Neural crest cell (in vitro differentiated cells): ENCODE data around the gene NSD1. TPM values are rescaled to one million over a fixed set of nuclear protein-coding genes. Genes with fewer than 3 reads are reported as not detected.

Source experiments
- DNase-seq: peaks from one replicate; pipeline ENCODE4 v3.0.0; 2021; ENCODE audit warnings: low read depth, mixed read lengths, low spot score
- H3K27ac Mint-ChIP-seq: one replicate; pipeline ENCODE4 v1.8.0; 2021; ENCODE audit warnings: mild to moderate bottlenecking, mixed read lengths; ENCODE audit not compliant: unreplicated experiment
- H3K27me3 Mint-ChIP-seq: 2 replicates; pipeline ENCODE4 v1.8.0; 2021; ENCODE audit warnings: low read depth, mild to moderate bottlenecking, mixed read lengths
- H3K36me3 Mint-ChIP-seq: 2 replicates; pipeline ENCODE4 v1.8.0; 2021; ENCODE audit warnings: low read depth, mild to moderate bottlenecking, mixed read lengths
- H3K4me1 Mint-ChIP-seq: 2 replicates; pipeline ENCODE4 v1.8.0; 2021; ENCODE audit warnings: mixed read lengths
- H3K4me3 Mint-ChIP-seq: one replicate; pipeline ENCODE4 v1.8.0; 2021; ENCODE audit warnings: mild to moderate bottlenecking, mixed read lengths
- H3K9me3 Mint-ChIP-seq: 2 replicates; pipeline ENCODE4 v1.8.0; 2021; ENCODE audit warnings: mixed read lengths
- CTCF ChIP-seq: fragments of 200-600 bp; sonication (generic); conservative IDR thresholded peaks from 2 replicates; pipeline ENCODE4 v1.5.0; 2021; ENCODE audit warnings: antibody characterized with exemption, mild to moderate bottlenecking
- total RNA-seq: library from RNA; stranded (reverse); gene quantifications from 2 replicates; pipeline ENCODE4 v1.2.1, GENCODE V29; 2021

Gene NSD1
- total RNA-seq, 1 donor from 2014 or later = 122 TPM

DNA sequence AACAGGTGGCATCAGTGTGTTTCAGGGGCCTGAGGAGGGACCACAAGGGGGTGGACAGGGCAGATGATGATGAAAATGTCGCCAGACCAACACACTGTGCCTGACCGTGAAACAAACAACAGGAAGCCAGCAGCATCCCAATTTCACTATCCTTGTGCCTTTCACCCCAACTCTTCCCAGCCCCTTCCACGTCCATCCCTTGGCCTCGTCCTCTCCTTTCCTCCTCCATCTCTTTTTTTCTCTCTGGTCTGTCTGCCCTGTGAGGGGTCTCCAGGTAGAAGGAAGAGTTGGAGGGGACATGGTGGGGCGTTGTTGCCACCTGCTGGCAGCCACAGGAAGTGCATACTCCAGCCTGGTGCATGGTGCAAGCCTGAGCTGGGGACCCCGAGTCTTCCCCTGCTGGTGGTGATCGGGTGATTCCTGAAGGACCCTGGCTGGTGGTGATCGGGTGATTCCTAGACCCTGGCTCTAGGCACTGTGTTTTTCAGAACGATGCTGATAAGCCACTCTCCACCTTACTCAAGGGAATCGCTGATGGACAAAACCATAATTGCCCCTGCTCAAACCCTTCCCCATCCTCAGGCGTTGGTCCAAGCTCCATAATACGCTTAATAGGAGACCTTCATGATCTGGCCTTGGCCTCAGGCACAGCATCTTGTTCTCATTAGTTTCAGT lies 21.7 kb upstream of the NSD1 start:
- DNase-seq = peak; percentile 83
- no peak overlapping the region for H3K4me3 Mint-ChIP-seq
- peak; percentile 90 for TF ChIP-seq CTCF
- no peaks in the 10 kb centered on the region for H3K27me3 Mint-ChIP-seq
- no peaks in the 10 kb centered on the region for H3K9me3 Mint-ChIP-seq
- no peak overlapping the region for H3K27ac Mint-ChIP-seq
- peaks cover 12% of the 10 kb centered on the region for H3K4me1 Mint-ChIP-seq
- no peaks in the 10 kb centered on the region for H3K36me3 Mint-ChIP-seq

DNA sequence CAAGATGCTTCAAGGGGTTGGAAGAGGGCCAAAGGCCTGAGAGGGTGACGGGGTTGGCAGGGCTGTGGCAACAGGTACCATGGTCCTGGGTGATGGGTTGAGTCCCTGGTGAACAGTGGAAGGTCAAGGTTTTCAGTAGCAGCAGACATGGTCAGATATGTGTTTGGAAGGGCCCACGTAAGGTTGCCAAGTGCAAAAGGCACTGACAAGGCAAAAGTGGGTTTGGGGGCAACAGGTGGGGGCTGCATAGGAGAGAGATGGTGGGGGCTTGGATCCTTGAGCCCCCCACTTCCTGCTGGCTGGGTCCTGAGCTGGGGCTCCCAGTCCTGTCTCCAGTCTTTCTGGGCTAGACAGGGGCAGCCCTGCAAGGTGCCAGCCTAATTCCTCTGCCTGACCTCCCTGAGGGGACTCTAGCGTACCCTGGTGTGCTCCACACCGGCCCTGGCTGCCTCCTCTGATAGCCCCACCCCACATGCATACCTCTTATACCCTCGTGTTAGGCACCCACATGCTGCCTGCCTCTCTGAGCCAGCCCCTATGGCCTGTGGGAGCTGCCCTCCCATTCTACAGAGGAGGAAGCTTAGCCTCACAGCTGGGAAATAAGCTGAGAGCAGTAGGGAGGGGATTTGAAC lies 20.9 kb upstream of the NSD1 start:
- no peak overlapping the region for H3K27ac Mint-ChIP-seq
- no peak overlapping the region for H3K4me3 Mint-ChIP-seq
- peaks cover 12% of the 10 kb centered on the region for H3K4me1 Mint-ChIP-seq
- H3K9me3 Mint-ChIP-seq = no peaks in the 10 kb centered on the region
- TF ChIP-seq CTCF = no peak
- H3K27me3 Mint-ChIP-seq = no peaks in the 10 kb centered on the region
- no peaks in the 10 kb centered on the region for H3K36me3 Mint-ChIP-seq
- DNase-seq = no peak

DNA sequence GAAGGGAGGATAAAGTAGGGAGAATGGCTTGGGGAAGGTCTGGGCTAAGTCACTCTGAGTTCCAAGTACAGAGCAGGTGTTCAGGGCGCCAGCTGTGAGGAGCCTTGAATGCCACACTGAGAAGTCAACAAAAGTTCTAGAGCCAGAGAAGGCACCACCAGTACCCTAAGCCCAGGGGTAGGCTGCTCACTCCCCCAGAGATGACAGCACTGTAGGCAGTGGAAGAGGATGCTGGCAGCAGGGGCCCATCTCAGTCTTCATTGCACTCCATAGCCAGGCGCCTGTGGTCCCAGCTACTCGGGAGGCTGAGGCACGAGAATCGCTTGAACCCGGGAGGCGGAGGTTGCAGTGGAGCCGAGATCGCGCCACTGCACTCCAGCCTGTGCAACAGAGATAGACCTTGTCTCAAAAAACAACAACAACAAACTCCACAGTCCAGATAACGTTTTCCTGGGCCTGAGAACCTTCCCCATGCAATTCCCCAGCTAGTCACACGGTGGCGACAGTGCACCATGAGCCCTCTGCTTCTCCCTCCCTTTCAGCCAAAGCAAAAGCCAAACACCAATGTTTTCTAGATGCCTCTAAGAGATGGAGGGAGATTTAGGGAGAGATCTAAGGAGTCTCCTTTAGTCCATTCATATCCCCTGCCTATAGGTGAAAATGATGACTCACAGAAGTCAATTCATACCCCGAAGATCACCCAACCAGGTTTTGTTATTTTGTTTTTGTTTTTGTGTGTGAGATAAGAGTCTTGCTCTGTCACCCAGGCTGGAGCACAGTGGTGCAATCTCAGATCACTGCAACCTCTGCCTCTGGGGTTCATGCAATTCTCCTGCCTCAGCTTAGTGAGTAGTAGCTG lies 19.8 kb upstream of the NSD1 start:
- no peak overlapping the region for H3K4me3 Mint-ChIP-seq
- H3K27me3 Mint-ChIP-seq = no peaks in the 10 kb centered on the region
- no peak overlapping the region for H3K27ac Mint-ChIP-seq
- no peaks in the 10 kb centered on the region for H3K9me3 Mint-ChIP-seq
- peak; percentile 83 for DNase-seq
- TF ChIP-seq CTCF = peak; percentile 98
- H3K4me1 Mint-ChIP-seq = peaks cover 12% of the 10 kb centered on the region
- H3K36me3 Mint-ChIP-seq = no peaks in the 10 kb centered on the region

DNA sequence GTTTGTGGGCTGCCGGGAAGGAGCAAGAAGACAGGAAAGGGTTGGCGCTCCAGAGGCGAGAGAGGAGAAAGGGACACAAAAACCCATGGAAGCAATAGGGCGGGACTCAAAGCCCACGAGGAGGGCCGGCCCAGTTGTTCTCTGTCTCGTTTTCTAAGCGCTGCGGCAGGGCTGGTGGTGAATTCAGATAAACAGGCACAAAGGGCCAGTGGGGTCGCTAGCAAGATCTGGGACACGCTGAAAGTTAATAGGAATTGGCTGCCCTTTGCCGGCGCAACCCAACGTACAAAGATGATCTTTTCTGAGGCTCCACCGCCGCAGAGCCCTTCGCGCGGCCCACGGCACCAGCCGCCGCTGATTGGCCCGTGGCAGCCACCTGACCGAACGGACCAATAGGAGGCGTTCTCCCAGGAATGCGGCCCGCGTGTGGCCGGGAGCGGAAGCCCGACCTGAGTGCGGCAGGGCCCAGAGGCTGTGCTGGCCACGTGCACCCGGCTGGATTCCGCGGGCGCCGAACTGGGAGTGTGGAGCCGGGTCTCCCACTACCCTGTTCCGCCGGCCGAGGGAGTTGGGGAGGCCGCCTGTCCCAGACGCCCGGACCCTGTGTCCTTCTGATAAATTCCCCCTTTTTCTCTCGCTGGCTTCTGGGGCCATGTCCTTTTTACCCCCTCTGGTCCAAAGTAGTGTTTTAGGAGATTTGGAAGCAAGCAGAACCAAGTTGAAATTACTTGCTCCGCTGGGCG lies 16.8 kb upstream of the NSD1 start:
- no peaks in the 10 kb centered on the region for H3K9me3 Mint-ChIP-seq
- no peak overlapping the region for H3K4me3 Mint-ChIP-seq
- no peak for DNase-seq
- no peaks in the 10 kb centered on the region for H3K36me3 Mint-ChIP-seq
- H3K4me1 Mint-ChIP-seq = peaks cover 8% of the 10 kb centered on the region
- H3K27me3 Mint-ChIP-seq = no peaks in the 10 kb centered on the region
- TF ChIP-seq CTCF = no peak
- no peak overlapping the region for H3K27ac Mint-ChIP-seq

DNA sequence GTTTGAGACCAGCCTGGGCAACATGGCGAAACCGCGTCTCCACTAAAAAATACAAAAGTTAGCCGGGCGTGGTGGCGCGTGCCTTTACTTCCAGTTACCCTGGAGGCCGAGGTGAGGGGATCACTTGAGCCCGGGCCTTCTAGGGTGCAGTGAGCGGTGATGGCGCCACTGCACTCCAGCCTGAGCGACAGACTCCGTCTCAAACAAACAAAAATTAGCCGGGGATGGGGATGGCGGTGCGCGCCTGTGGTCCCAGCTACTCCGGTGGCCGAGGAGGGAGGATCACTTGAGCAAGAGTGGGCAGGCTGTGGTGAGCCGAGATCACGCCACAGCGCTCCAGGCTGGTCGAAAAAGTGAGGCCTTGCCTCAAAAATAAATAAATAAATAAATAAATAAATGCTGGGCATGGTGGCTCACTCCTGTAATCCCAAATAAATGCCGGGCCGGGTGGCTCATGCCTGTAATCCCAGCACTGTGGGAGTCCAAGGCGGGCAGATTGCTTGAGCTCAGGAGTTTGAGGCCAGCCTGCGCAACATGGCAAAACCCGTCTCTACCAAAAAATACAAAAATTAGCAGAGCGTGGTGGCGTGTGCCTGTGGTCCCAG lies 16.0 kb upstream of the NSD1 start:
- Mint-ChIP-seq H3K27ac (no peak overlapping the region), H3K4me1 (peaks cover 8% of the 10 kb centered on the region), H3K4me3 (no peak overlapping the region), H3K9me3 (peaks cover under 1% of the 10 kb centered on the region), H3K36me3 (no peaks in the 10 kb centered on the region), H3K27me3 (no peaks in the 10 kb centered on the region)
- DNase-seq = no peak
- TF ChIP-seq CTCF = no peak
